ENCODE results near the gene ARHGEF16. TPM values are rescaled to one million over a fixed set of nuclear protein-coding genes. Genes with fewer than 3 reads are reported as not detected.

Gene ARHGEF16
- total RNA-seq, 1 experiment from 2014 or later: 0.13 TPM

- Histone ChIP-seq H3K36me3 (peaks cover 86% of the 10 kb centered on the region), H3K4me3 (no peak overlapping the region), H3K9me3 (no peaks in the 10 kb centered on the region), H3K27me3 (no peaks in the 10 kb centered on the region; the same call in 1 of the 2 replicates)
- peak; percentile 89 for DNase-seq
Observed at GRCh38 chr1:3495776-3496745, 41.6 kb downstream of the ARHGEF16 start.

- Histone ChIP-seq H3K36me3 (peaks cover 86% of the 10 kb centered on the region), H3K9me3 (no peaks in the 10 kb centered on the region), H3K4me3 (no peak overlapping the region), H3K27me3 (no peaks in the 10 kb centered on the region; the same call in 1 of the 2 replicates)
- peak; percentile 20 for DNase-seq
Observed at GRCh38 chr1:3496916-3497315, 42.5 kb downstream of the ARHGEF16 start.

DNA sequence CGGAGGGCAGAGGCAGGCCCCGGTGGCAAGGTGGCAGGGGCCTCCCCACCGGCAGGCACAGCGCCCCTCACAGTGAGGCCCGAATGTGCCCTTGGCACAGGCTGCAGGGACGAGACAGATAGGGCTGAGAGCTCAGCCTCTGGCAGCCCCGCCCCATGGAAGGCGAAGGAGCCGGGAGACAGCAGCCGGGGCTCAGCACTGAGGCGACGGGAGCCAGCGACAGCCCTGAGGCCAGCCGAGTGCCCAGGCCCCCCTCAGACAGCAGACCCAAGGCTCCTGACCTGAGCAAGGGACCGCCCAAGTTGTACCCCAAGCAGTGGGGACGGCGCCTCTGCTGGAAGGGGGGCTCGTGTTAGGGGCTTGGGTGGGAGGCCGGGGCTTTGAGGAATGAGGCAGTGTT lies 43.1 kb downstream of the ARHGEF16 start:
- DNase-seq: no peak
- H3K36me3 ChIP-seq: peaks cover 86% of the 10 kb centered on the region
- no peaks in the 10 kb centered on the region; the same call in 1 of the 2 replicates for H3K27me3 ChIP-seq
- H3K4me3 ChIP-seq: no peak overlapping the region
- no peaks in the 10 kb centered on the region for H3K9me3 ChIP-seq

DNA sequence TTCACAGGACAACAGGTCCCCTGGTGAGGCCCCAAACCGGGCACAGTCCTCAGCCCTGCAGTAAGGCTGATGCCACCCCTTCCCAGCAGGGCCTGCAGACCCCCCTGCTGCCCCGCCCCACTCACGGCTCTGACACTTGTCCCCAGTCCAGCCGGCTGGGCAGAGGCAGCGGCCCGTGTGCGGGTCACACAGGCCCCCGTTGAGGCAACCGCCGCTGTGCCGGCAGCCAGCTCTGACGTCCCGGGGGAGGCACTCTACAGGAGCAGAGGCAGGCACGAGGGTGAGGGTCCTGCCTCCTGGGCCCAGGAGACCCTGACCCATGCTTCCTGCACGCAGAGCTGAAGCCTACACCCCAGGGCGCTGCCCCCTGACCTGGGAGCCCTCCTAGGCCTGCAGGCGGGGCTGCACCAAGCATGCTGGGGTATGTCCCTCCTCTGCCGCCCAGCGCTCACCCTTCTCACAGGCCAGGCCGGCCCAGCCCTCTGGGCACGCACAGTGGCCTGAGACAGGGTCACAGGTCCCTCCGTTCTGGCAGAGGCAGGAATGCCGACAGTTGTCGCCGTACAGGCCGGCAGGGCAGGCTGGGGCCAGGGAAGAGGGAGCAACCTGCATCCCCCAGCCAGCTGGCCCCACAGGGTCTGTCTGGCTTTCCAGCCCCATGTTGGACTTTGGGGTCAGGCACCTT lies 43.9 kb downstream of the ARHGEF16 start:
- Histone ChIP-seq H3K9me3 (no peaks in the 10 kb centered on the region), H3K36me3 (peaks cover 89% of the 10 kb centered on the region), H3K27me3 (no peaks in the 10 kb centered on the region; the same call in 1 of the 2 replicates), H3K4me3 (no peak overlapping the region)
- no peak for DNase-seq

DNA sequence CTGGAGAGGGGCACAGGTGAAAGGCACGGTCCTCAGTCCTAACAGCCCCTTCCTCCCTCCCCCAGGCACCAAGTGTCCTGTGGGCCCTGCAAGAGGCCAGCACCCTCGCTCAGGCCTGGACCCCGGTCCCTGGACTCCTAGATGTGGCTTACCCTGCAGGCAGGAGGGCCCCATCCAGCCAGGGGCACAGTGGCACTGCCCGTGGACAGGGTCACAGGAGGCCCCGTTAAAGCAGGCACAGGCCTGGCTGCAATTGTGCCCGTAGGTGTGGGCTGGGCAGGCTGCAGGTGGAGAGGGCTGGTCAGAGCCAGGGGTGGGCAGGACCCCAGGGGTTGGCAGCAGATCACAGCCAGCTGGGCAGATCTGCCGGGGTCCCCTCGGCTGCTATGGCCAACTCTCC lies 44.5 kb downstream of the ARHGEF16 start:
- Histone ChIP-seq H3K27me3 (no peaks in the 10 kb centered on the region; the same call in 1 of the 2 replicates), H3K36me3 (peaks cover 89% of the 10 kb centered on the region), H3K4me3 (no peak overlapping the region), H3K9me3 (no peaks in the 10 kb centered on the region)
- no peak for DNase-seq

GRCh38 chr1:3499611-3500010 lies 45.1 kb downstream of the ARHGEF16 start:
- DNase-seq: no peak
- Histone ChIP-seq H3K9me3 (no peaks in the 10 kb centered on the region), H3K4me3 (no peak overlapping the region), H3K27me3 (no peaks in the 10 kb centered on the region; the same call in 1 of the 2 replicates), H3K36me3 (peaks cover 84% of the 10 kb centered on the region)

GRCh38 chr1:3500265-3500835 lies 45.9 kb downstream of the ARHGEF16 start:
- DNase-seq: no peak
- Histone ChIP-seq H3K9me3 (no peaks in the 10 kb centered on the region), H3K27me3 (no peaks in the 10 kb centered on the region; the same call in 1 of the 2 replicates), H3K36me3 (peaks cover 80% of the 10 kb centered on the region), H3K4me3 (no peak overlapping the region)

DNA sequence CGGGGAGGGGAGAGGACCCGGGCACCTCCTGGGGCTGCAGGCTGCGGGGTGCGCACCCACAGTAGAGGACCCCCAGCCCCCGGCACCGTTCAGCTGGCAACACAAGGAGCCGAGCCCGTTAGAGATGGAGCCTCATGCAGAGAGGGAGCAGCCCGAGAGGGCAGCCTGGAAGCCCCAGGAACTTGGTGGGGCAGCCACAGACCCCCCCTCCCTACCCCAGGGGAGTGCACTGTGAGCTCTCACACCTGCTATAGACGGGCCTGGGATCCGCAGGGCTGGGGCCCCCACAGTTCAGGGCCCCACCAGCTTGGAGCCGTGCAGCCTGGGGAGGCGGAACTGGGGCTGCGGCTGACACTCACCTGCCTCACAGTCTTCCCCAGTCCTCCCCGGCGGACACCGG lies 47.0 kb downstream of the ARHGEF16 start:
- Histone ChIP-seq H3K27me3 (no peaks in the 10 kb centered on the region; the same call in 1 of the 2 replicates), H3K36me3 (peaks cover 82% of the 10 kb centered on the region), H3K9me3 (no peaks in the 10 kb centered on the region), H3K4me3 (no peak overlapping the region)
- no peak for DNase-seq

DNA sequence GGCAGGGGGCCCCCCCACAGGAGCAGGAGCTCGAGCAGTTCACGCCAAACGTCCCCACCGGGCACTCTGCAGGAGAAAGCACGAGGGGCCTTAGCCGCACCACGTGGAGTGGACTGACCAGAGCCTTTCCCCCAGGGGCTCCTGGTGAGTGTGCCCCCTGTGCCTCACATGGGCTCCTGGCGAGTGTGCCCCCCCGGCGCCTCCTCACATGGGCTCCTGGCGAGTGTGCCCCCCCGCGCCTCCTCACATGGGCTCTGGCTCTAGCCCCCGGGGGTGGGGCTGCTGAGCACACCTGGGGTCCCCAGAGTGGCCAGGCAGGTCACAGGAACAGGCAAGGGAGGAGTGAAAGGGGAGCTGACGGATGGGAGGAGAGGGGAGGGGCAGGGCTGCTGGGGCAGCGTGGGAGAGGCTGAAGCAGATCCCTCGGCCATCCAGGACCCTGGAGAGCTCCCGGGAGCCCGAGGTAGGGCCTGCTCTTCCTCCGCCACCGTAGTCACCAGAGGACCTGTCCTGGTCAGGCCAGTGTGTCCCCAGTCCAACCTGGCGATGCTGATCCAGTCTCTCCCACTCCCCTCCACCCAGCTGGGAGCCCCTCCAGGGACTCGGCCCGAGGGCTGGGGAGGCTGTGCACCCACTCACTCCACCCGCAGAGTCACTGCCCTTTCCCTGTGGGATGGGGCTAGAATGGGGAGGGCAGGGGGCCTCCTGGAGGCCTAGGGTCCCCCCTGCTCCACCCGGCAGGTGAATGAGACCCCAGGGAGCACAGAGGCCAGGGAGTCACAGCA lies 47.6 kb downstream of the ARHGEF16 start:
- H3K9me3 ChIP-seq: no peaks in the 10 kb centered on the region
- peak; percentile 91 for DNase-seq
- H3K4me3 ChIP-seq: no peak overlapping the region
- H3K36me3 ChIP-seq: peaks cover 82% of the 10 kb centered on the region
- no peaks in the 10 kb centered on the region; the same call in 1 of the 2 replicates for H3K27me3 ChIP-seq

DNA sequence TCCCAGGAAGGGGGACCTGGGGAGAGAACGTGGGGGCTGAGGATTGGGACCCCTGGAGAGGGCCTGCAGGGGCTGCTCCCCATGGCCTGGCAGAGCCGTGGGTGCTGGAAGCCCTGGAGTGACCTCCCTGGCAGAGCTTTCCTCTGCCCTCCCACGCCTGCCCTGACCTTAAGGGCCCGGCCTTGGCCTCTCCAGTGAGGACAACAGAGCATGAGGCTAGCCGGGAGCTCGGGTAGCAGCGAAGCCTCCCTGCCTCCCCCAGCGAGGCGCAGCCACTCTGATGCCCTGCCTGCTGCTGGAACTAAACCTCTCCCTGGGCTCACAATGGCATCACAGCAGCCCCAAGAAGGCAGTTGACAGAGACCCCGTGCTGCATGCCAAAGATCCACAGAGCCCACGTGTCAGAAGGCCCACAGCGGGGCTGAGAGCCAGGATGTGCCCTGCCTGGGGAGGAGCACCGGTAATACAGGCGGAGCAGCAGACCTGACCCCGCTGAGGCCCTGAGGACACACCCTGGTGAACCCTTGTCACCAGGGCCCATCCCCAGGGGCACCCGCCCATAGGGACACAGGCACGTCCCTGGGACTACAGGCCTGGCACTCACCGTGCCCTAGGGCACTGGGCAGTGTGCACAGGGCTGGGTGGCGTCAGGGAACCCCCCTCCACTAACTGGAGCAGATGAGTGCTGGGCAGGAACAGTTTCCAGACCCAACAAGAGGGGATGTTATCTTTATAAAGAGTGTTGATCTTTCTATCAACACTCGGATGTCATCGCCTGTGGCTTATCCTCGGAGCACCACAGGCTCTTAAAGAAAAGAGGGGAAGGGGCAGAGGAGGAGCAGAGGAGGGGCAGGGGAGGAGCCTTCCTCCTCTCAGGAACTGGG lies 48.4 kb downstream of the ARHGEF16 start:
- Histone ChIP-seq H3K36me3 (peaks cover 84% of the 10 kb centered on the region), H3K27me3 (no peaks in the 10 kb centered on the region; the same call in 1 of the 2 replicates), H3K4me3 (no peak overlapping the region), H3K9me3 (no peaks in the 10 kb centered on the region)
- no peak for DNase-seq

DNA sequence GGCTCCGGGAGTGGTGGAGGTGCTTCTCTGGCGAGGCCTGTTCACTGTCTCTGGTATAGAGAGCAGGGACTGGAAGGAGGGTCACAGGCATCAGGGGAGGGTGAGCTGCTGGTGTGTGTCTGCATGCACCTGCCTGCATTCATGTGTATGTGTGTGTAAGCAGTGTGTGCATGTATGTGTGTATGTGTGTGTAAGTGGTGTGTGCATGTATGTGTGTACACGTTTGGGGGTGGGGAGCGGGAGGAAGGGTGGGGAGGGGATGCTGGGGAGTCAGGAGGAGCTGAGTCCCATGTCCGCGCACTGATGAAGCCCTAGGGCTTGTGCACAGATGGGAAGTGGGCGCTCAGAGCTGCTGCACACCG lies 49.0 kb downstream of the ARHGEF16 start:
- Histone ChIP-seq H3K4me3 (no peak overlapping the region), H3K9me3 (no peaks in the 10 kb centered on the region), H3K36me3 (peaks cover 84% of the 10 kb centered on the region), H3K27me3 (no peaks in the 10 kb centered on the region; the same call in 1 of the 2 replicates)
- no peak for DNase-seq

- Histone ChIP-seq H3K4me3 (no peak overlapping the region), H3K27me3 (no peaks in the 10 kb centered on the region; the same call in 1 of the 2 replicates), H3K9me3 (no peaks in the 10 kb centered on the region), H3K36me3 (peaks cover 84% of the 10 kb centered on the region)
- DNase-seq: peak; percentile 99
Observed at GRCh38 chr1:3504151-3504821, 49.8 kb downstream of the ARHGEF16 start.

GRCh38 chr1:3504822-3505153 lies 50.3 kb downstream of the ARHGEF16 start:
- no peaks in the 10 kb centered on the region; the same call in 1 of the 2 replicates for H3K27me3 ChIP-seq
- H3K36me3 ChIP-seq: peaks cover 82% of the 10 kb centered on the region
- no peak overlapping the region for H3K4me3 ChIP-seq
- peak; percentile 86 for DNase-seq
- H3K9me3 ChIP-seq: no peaks in the 10 kb centered on the region

- Histone ChIP-seq H3K4me3 (no peak overlapping the region), H3K27me3 (no peaks in the 10 kb centered on the region; the same call in 1 of the 2 replicates), H3K9me3 (no peaks in the 10 kb centered on the region), H3K36me3 (peaks cover 80% of the 10 kb centered on the region)
- DNase-seq: no peak
Observed at GRCh38 chr1:3505161-3505560, 50.7 kb downstream of the ARHGEF16 start.

DNA sequence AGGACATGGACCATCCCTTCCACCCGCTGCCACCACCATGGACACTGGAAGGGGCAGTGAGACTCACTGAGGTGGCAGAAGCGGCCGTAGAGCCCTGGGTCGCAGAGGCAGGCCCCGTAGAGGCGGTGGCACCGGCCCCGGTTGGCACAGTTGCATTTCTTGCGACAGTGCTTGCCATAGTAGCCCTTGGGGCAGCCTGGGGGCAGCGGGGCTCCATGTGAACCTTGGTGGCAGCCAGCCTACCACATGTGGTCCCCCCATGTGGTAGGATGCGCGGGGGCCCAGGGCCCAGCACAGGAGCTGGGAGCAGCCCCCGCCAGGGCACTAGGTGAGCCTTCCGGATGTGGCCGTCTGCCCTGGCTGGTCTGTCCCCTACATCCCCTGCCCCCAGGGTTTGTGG lies 51.6 kb downstream of the ARHGEF16 start:
- no peaks in the 10 kb centered on the region for H3K27me3 ChIP-seq
- H3K9me3 ChIP-seq: no peaks in the 10 kb centered on the region
- H3K4me3 ChIP-seq: no peak overlapping the region
- H3K36me3 ChIP-seq: peaks cover 77% of the 10 kb centered on the region
- DNase-seq: no peak

Data from MG63 (cell line).